Epithelial cell of esophagus (primary cell): ENCODE measurements around the gene TNS3.
A peak's percentile ranks its signal among the peaks of the same experiment; 100 is the strongest.

Source experiments
- DNase-seq: peaks from one replicate; pipeline ENCODE4 v3.0.0; 2010; ENCODE audit warnings: low read depth
- H3K4me3 ChIP-seq: 2 replicates; pipeline ENCODE4 v1.5.1; 2011; ENCODE audit warnings: mild to moderate bottlenecking, low read length, control low read depth
- CTCF ChIP-seq: IDR thresholded peaks from 2 replicates; pipeline ENCODE4 v1.5.1; 2011; ENCODE audit warnings: low read depth, mild to moderate bottlenecking, low read length, control low read depth, inconsistent platforms; ENCODE audit not compliant: insufficient read depth; ENCODE audit errors: missing control alignments

TNS3 gene

GRCh38 chr7:47405286-47405904, 176.5 kb downstream of the TNS3 start:
- no peak for DNase-seq
- TF ChIP-seq CTCF = no peak
- no peak overlapping the region for H3K4me3 ChIP-seq

GRCh38 chr7:47404010-47404409, 177.9 kb downstream of the TNS3 start:
- H3K4me3 ChIP-seq = no peak overlapping the region
- peak; percentile 75 for DNase-seq
- TF ChIP-seq CTCF = no peak

GRCh38 chr7:47402941-47403866, 178.7 kb downstream of the TNS3 start:
- TF ChIP-seq CTCF = no peak
- no peak overlapping the region for H3K4me3 ChIP-seq
- DNase-seq = no peak

- no peak overlapping the region for H3K4me3 ChIP-seq
- no peak for TF ChIP-seq CTCF
- DNase-seq = no peak
These were observed 180.0 kb downstream of the TNS3 start for GRCh38 chr7:47401611-47402570.

GRCh38 chr7:47400741-47401206, 181.1 kb downstream of the TNS3 start:
- no peak for DNase-seq
- no peak overlapping the region for H3K4me3 ChIP-seq
- no peak for TF ChIP-seq CTCF

GRCh38 chr7:47400001-47400400, 181.9 kb downstream of the TNS3 start:
- H3K4me3 ChIP-seq = no peak overlapping the region
- TF ChIP-seq CTCF = no peak
- DNase-seq = no peak
